Muscle layer of duodenum (tissue), 2 donors: ENCODE results near the gene PRKD2.
"Not testable (repeated sequence)": the region's sequence is repeated elsewhere in the genome, so short reads cannot be mapped to it uniquely, and the experiment has no call there.

Experiments
- H3K27ac ChIP-seq: one replicate; pipeline ENCODE4 v1.7.0; 2013; ENCODE audit warnings: mild to moderate bottlenecking, low read length
- H3K27me3 ChIP-seq: one replicate; pipeline ENCODE4 v1.7.0; 2013; ENCODE audit warnings: low read depth, mild to moderate bottlenecking, control low read depth, low read length
- H3K36me3 ChIP-seq, 2 donors: one replicate each; pipeline ENCODE4 v1.7.0; 2013; ENCODE audit warnings: low read length in 2 of 2, control low read depth in 1 of 2, mild to moderate bottlenecking in 1 of 2; ENCODE audit not compliant: insufficient read depth in 2 of 2, control insufficient read depth in 1 of 2
- H3K4me1 ChIP-seq, 2 donors: one replicate each; pipeline ENCODE4 v1.7.0; 2013; ENCODE audit warnings: low read length in 2 of 2, mild to moderate bottlenecking in 2 of 2, control low read depth in 1 of 2, moderate library complexity in 1 of 2; ENCODE audit not compliant: insufficient read depth in 2 of 2, control insufficient read depth in 1 of 2
- H3K4me3 ChIP-seq, 2 donors: one replicate each; pipeline ENCODE4 v1.7.0; 2013; ENCODE audit warnings: low read length in 2 of 2, low read depth in 1 of 2, mild to moderate bottlenecking in 1 of 2
- H3K9me3 ChIP-seq, 2 donors: one replicate each; pipeline ENCODE4 v1.7.0; 2013; ENCODE audit warnings: low read length in 2 of 2, control low read depth in 1 of 2, mild to moderate bottlenecking in 1 of 2; ENCODE audit not compliant: control insufficient read depth in 1 of 2
- donor health status: healthy.

Gene PRKD2

DNA sequence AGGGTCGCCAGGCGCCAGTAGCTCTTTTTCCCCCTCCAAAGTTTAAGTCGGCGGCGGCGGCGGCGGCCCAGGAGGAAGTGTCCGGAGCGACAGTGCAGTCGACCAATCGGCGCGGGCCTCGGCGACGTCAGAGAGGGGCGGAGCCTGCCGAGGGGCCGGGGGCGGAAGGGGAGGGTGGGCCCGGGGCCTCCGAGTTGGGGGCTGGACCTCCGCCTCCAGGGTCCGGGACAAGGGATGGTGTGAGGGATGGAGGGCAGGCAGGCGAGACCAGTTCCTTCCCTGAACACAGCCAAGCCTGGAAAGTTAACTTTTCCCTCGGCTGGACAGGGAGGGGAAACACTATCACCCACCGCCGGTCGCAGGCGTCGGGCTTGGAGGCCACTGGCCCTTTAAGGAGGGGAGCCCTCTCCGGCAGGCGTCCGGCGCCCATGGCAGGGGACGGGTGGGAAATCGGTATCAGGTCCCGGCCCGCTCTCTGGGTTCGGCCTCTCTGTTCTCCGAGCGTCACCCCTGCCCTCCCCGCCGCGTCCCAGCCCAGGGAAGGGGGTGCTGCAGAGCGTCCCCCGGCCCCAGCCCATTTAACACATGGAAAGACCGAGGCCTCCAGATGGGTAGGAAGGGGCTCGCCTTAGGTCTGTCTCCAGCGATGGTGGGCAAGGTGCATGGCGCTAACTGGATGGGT is at the start of gene PRKD2:
PRKD2 (minus strand) TSS at position 81 of the 682 bp plus-strand sequence. CDS start 744 bp downstream, outside the sequence.
- H3K27ac ChIP-seq = peak within 1 kb of the TSS; percentile 95
- no peaks in the 10 kb centered on the region for H3K9me3 ChIP-seq
- H3K4me3 ChIP-seq = peak within 1 kb of the TSS; percentile 79 to 81
- H3K4me1 ChIP-seq = peaks cover 4 to 25% of the 10 kb centered on the region in 2 donors
- H3K36me3 ChIP-seq = peaks cover 9 to 25% of the 10 kb centered on the region in 2 donors
- H3K27me3 ChIP-seq = no peaks in the 10 kb centered on the region

DNA sequence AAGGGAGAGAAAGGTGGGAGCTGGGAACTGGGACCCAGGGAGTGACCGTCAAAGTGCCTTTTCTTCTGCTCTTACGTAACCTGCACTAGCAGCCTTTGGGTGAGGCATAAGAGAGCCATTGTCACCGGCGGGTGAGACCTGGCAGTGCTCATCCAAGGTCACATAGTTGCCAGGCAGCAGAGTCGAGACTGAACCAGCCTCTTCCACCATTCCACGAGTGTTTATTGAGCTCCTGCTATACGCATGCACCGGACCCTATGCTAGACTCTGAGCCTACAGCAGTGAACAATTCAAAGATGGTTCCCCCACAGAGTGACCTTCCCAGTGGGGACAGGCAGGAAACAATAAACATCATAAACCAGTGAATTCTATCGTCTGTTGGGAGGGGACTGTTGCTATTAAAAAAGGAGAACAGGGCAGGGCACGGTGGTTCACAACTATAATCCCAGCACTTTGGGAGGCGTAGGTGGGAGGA is 47.9 kb upstream of the PRKD2 start:
- Histone ChIP-seq H3K27me3 (no peaks in the 10 kb centered on the region), H3K9me3 (no peaks in the 10 kb centered on the region), H3K36me3 (no peaks in the 10 kb centered on the region), H3K4me3 (no peak overlapping the region), H3K27ac (no peak overlapping the region), H3K4me1 (peaks cover 0 to 6% of the 10 kb centered on the region in 2 donors)

DNA sequence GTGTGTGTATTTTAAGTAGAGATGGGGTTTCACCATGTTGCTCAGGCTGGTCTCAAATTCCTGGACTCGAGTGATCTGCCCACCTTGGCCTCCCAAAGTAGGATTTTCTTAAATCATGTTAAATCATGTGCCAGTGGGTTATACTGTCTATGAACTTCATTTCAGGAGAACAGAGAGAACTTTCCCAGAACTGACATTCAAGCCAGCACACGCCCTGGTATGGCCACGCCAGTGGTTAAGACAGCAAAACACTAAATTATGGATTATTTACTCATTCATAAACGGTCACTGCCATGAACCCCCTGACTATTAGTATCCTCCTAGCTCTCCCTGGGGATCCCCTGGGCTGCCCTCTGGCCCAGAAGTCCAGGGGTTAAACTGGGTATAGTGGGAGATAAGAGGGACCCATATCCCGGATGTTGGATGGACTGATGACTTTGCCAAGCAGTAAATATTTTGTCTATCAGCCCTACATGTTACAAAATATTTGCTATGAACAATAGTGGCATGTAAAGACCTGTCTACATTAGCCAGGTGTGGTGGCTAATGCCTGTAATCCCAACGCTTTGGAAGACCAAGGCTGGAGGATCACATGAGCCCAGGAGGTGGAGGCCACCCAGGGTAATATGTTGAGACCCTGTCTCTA is 45.5 kb upstream of the PRKD2 start:
- Histone ChIP-seq H3K27me3 (no peaks in the 10 kb centered on the region), H3K9me3 (no peaks in the 10 kb centered on the region), H3K4me1 (peaks cover 0 to 11% of the 10 kb centered on the region in 2 donors), H3K36me3 (no peaks in the 10 kb centered on the region), H3K27ac (no peak overlapping the region), H3K4me3 (no peak overlapping the region)

DNA sequence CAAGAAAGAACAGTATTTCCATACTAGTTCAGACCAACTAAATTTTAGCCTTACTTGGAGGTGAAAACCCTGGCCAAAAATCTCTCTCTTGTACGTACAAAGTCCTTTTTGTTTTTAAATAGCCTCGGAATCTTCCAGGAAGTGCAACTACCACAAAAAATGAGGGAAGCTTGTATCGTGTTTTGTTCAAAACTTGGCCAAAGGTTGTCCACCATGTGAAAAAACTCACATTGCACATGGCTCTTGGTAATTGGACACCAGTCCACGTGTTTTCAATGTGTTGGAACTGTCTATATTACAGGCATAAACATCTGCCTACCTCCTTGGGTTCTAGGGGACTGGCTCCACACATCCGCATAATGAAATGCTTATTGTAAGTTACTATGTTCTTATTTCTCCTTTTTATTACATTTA is 44.5 kb upstream of the PRKD2 start:
- Histone ChIP-seq H3K4me3 (no peak overlapping the region), H3K4me1 (peaks cover 0 to 11% of the 10 kb centered on the region in 2 donors), H3K27ac (no peak overlapping the region), H3K27me3 (no peaks in the 10 kb centered on the region), H3K36me3 (peaks cover 0 to 5% of the 10 kb centered on the region in 2 donors), H3K9me3 (no peaks in the 10 kb centered on the region)

DNA sequence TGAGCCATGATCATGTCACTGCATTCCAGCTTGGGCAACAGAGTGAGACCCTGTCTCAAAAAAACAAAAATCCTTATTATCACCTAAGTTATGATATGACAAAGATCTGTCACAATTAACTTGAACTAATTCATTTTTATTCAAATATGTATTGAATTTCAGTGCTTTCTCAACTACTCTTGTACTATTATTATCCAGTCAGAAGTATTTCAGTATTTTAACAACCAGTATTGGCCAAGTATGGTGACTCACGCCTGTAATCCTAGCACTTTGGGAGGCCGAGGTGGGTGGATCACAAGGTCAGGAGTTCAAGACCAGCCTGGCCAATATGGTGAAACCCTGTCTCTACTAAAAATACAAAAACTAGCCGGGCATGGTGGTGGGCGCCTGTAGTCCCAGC is 44.0 kb upstream of the PRKD2 start:
- H3K27ac ChIP-seq, H3K4me3 ChIP-seq, H3K36me3 ChIP-seq, H3K9me3 ChIP-seq, H3K27me3 ChIP-seq: not testable (repeated sequence)
- peaks cover 0 to 11% of the 10 kb centered on the region in 2 donors for H3K4me1 ChIP-seq

DNA sequence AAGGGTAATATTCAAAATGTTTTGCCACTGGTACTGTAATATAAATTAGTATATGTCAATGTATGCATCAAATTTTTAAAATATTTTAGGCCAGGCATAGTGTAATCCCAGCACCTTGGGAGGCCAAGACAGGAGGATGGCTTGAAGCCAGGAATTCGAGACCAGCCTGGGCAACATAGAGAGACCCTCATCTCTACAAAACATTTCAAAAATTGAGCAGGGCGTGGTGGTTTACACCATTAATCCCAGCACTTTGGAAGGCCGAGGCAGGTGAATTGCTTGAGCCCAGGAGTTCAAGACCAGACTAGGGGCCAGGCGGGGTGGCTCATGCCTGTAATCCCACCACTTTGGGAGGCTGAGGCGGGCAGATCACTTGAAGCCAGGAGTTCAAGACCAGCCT is 43.4 kb upstream of the PRKD2 start:
- no peaks in the 10 kb centered on the region for H3K9me3 ChIP-seq
- no peak overlapping the region for H3K27ac ChIP-seq
- H3K36me3 ChIP-seq = peaks cover 0 to 13% of the 10 kb centered on the region in 2 donors
- H3K4me1 ChIP-seq = peaks cover 0 to 15% of the 10 kb centered on the region in 2 donors
- H3K27me3 ChIP-seq = no peaks in the 10 kb centered on the region
- no peak overlapping the region for H3K4me3 ChIP-seq

DNA sequence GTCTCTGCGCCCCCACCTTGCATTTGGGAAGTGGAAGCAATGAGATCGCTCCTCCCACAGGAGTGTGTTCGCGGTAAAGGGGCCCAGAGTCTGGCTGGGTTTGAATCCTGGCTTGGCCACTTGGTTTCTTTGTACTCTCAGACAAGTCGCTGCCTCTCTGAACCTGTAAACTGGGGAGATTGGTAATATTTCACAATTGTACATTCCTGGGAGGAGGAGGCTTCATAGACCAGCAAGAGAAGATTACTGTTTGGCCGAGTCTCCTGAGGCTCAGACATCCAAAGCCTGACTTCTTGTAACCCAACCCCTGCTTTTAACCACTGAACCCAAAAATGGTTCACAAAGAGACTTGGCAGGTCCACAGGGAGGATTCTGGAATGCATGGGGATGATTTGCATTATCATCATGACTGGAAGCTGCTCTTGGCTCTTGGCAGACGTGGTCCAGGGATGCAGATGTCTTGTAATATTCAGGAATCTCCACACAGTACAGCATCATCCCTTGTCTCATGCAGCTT is 43.0 kb upstream of the PRKD2 start:
- H3K27ac ChIP-seq = no peak overlapping the region
- H3K9me3 ChIP-seq = no peaks in the 10 kb centered on the region
- H3K27me3 ChIP-seq = no peaks in the 10 kb centered on the region
- no peak overlapping the region for H3K4me3 ChIP-seq
- H3K4me1 ChIP-seq = peaks cover 0 to 19% of the 10 kb centered on the region in 2 donors
- H3K36me3 ChIP-seq = peaks cover 0 to 15% of the 10 kb centered on the region in 2 donors

DNA sequence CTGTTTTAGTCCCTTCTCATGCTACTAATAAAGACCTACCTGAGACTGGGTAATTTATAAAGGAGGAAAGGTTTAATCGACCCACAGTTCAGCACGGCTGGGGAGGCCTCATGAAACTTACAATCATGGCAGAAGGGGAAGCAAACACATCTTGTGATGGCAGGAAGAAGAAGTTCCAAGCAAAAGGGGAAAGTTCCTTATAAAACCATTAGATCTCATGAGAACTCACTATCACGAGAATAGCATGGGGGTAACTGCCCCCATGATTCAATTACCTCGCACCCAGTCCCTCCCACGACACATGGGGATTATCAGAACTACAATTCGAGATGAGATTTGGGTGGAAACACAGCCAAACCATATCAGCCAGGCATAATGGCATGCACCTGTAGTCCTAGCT is 42.3 kb upstream of the PRKD2 start:
- H3K9me3 ChIP-seq = no peaks in the 10 kb centered on the region
- no peak overlapping the region for H3K4me3 ChIP-seq
- no peak overlapping the region for H3K27ac ChIP-seq
- peaks cover 0 to 19% of the 10 kb centered on the region in 2 donors for H3K4me1 ChIP-seq
- no peaks in the 10 kb centered on the region for H3K27me3 ChIP-seq
- peaks cover 0 to 15% of the 10 kb centered on the region in 2 donors for H3K36me3 ChIP-seq

DNA sequence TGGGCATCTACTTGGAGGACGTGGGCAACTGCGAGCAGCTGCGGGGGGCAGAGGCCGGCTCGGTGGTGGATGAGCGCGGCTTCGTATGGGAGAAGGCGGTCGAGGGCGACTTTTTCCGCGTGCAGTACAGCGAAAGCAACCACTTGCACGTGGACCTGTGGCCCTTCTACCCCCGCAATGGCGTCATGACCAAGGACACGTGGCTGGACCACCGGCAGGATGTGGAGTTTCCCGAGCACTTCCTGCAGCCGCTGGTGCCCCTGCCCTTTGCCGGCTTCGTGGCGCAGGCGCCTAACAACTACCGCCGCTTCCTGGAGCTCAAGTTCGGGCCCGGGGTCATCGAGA is 39.6 kb upstream of the PRKD2 start:
- H3K27me3 ChIP-seq = no peaks in the 10 kb centered on the region
- H3K4me3 ChIP-seq = no peak overlapping the region
- no peaks in the 10 kb centered on the region for H3K9me3 ChIP-seq
- H3K4me1 ChIP-seq = peaks cover 0 to 19% of the 10 kb centered on the region in 2 donors
- no peak overlapping the region for H3K27ac ChIP-seq
- peaks cover 4 to 23% of the 10 kb centered on the region in 2 donors for H3K36me3 ChIP-seq

DNA sequence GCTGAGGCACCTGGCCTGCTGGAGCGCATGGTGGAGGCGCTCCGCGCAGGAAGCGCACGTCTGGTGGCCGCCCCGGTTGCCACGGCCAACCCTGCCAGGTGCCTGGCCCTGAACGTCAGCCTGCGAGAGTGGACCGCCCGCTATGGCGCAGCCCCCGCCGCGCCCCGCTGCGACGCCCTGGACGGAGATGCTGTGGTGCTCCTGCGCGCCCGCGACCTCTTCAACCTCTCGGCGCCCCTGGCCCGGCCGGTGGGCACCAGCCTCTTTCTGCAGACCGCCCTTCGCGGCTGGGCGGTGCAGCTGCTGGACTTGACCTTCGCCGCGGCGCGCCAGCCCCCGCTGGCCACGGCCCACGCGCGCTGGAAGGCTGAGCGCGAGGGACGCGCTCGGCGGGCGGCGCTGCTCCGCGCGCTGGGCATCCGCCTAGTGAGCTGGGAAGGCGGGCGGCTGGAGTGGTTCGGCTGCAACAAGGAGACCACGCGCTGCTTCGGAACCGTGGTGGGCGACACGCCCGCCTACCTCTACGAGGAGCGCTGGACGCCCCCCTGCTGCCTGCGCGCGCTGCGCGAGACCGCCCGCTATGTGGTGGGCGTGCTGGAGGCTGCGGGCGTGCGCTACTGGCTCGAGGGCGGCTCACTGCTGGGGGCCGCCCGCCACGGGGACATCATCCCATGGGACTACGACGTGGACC is 39.1 kb upstream of the PRKD2 start:
- Histone ChIP-seq H3K36me3 (peaks cover 4 to 23% of the 10 kb centered on the region in 2 donors), H3K4me3 (no peak overlapping the region), H3K27me3 (no peaks in the 10 kb centered on the region), H3K27ac (no peak overlapping the region), H3K9me3 (no peaks in the 10 kb centered on the region), H3K4me1 (peaks cover 0 to 19% of the 10 kb centered on the region in 2 donors)
